ENCODE measurements around the gene FUBP1. TPM values are rescaled to one million over a fixed set of nuclear protein-coding genes. Genes with fewer than 3 reads are reported as not detected.
"Not testable (repeated sequence)": the region's sequence is repeated elsewhere in the genome, so short reads cannot be mapped to it uniquely, and the experiment has no call there.

FUBP1 gene
- total RNA-seq, 1 donor from 2014 or later, result 220 TPM

GRCh38 chr1:77926561-77927357, 52.1 kb downstream of the FUBP1 start:
- Mint-ChIP-seq H3K4me1 (ENCODE audit: unreplicated experiment) (no peaks in the 10 kb centered on the region), H3K36me3 (peaks cover 5% of the 10 kb centered on the region), H3K27me3 (no peaks in the 10 kb centered on the region), H3K27ac (no peak overlapping the region), H3K4me3 (no peak overlapping the region), H3K9me3 (no peaks in the 10 kb centered on the region)
- DNase-seq (ENCODE audit: extremely low spot score, unreplicated experiment), result no peak
- TF ChIP-seq CTCF (conservative IDR thresholded peaks at IDR 0.05), result no peak

GRCh38 chr1:77925956-77926355, 52.9 kb downstream of the FUBP1 start:
- Mint-ChIP-seq H3K9me3 (no peaks in the 10 kb centered on the region), H3K27me3 (no peaks in the 10 kb centered on the region), H3K27ac (no peak overlapping the region), H3K4me1 (ENCODE audit: unreplicated experiment) (no peaks in the 10 kb centered on the region), H3K4me3 (no peak overlapping the region), H3K36me3 (peaks cover 5% of the 10 kb centered on the region)
- no peak for DNase-seq (ENCODE audit: extremely low spot score, unreplicated experiment)
- no peak for TF ChIP-seq CTCF (conservative IDR thresholded peaks at IDR 0.05)

- Mint-ChIP-seq H3K27me3 (no peaks in the 10 kb centered on the region), H3K9me3 (no peaks in the 10 kb centered on the region), H3K27ac (no peak overlapping the region), H3K36me3 (peaks cover 5% of the 10 kb centered on the region), H3K4me1 (ENCODE audit: unreplicated experiment) (no peaks in the 10 kb centered on the region), H3K4me3 (no peak overlapping the region)
- TF ChIP-seq CTCF (conservative IDR thresholded peaks at IDR 0.05), result no peak
- no peak for DNase-seq (ENCODE audit: extremely low spot score, unreplicated experiment)
These were observed 53.4 kb downstream of the FUBP1 start for GRCh38 chr1:77925518-77925917.

- not testable (repeated sequence) for H3K4me3 Mint-ChIP-seq; H3K27ac Mint-ChIP-seq; H3K27me3 Mint-ChIP-seq; H3K36me3 Mint-ChIP-seq; H3K9me3 Mint-ChIP-seq; H3K4me1 Mint-ChIP-seq (ENCODE audit: unreplicated experiment); DNase-seq (ENCODE audit: extremely low spot score, unreplicated experiment)
These were observed 60.0 kb downstream of the FUBP1 start for GRCh38 chr1:77918918-77919317.

GRCh38 chr1:77910116-77910515, 68.8 kb downstream of the FUBP1 start:
- Mint-ChIP-seq H3K4me3 (no peak overlapping the region), H3K9me3 (no peaks in the 10 kb centered on the region), H3K27me3 (no peaks in the 10 kb centered on the region), H3K27ac (no peak overlapping the region), H3K4me1 (ENCODE audit: unreplicated experiment) (no peaks in the 10 kb centered on the region), H3K36me3 (no peaks in the 10 kb centered on the region)
- no peak for DNase-seq (ENCODE audit: extremely low spot score, unreplicated experiment)
- no peak for TF ChIP-seq CTCF (conservative IDR thresholded peaks at IDR 0.05)

- Mint-ChIP-seq H3K36me3 (no peaks in the 10 kb centered on the region), H3K9me3 (no peaks in the 10 kb centered on the region), H3K27ac (no peak overlapping the region), H3K27me3 (no peaks in the 10 kb centered on the region), H3K4me3 (no peak overlapping the region), H3K4me1 (ENCODE audit: unreplicated experiment) (no peaks in the 10 kb centered on the region)
- no peak for DNase-seq (ENCODE audit: extremely low spot score, unreplicated experiment)
- TF ChIP-seq CTCF (conservative IDR thresholded peaks at IDR 0.05), result no peak
These were observed 72.2 kb downstream of the FUBP1 start for GRCh38 chr1:77906624-77907023.

All from type B pancreatic cell (in vitro differentiated cells).